ENCODE measurements around the gene MEG3.

Gene MEG3

GRCh38 chr14:100883789-100884101, 57.8 kb downstream of the MEG3 start:
- Histone ChIP-seq H3K9me3 (ENCODE audit: control insufficient read depth, low read length) (no peaks in the 10 kb centered on the region), H3K4me3 (ENCODE audit: low read depth, low read length) (no peak overlapping the region), H3K27ac (no peak overlapping the region), H3K79me2 (no peaks in the 10 kb centered on the region), H2AFZ (no peak overlapping the region), H3K4me1 (no peaks in the 10 kb centered on the region), H3K4me2 (ENCODE audit: low read length) (no peak overlapping the region), H3K27me3 (ENCODE audit: control insufficient read depth, insufficient read depth, low read length) (no peaks in the 10 kb centered on the region), H3K36me3 (ENCODE audit: control insufficient read depth, insufficient read depth, low read length) (no peaks in the 10 kb centered on the region), H3K9ac (no peak overlapping the region)
- no peak for TF ChIP-seq CTCF (IDR thresholded peaks at IDR 0.05)

DNA sequence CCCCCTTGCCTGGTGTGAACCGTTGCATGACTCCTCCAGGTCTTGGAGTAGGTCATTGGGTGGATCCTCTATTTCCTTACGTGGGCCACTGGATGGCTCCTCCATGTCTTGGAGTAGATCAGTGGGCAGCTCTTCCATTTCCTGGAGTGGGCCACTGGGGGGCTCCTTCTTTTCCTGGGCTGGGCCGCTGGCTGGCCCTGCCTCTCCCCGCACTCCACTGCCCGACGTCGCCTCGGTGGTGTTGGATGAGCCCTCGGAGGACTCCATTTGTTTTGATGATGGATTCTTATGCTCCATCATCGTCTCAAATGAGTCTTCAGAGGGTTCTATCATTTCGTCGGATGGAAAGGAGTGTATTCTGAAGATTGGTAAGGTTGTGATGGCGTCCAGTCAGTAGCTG, 58.5 kb downstream of the MEG3 start:
- Histone ChIP-seq H3K27ac (no peak overlapping the region), H3K36me3 (ENCODE audit: control insufficient read depth, insufficient read depth, low read length) (no peaks in the 10 kb centered on the region), H3K4me2 (ENCODE audit: low read length) (no peak overlapping the region), H2AFZ (no peak overlapping the region), H3K9ac (no peak overlapping the region), H3K9me3 (ENCODE audit: control insufficient read depth, low read length) (no peaks in the 10 kb centered on the region), H3K27me3 (ENCODE audit: control insufficient read depth, insufficient read depth, low read length) (no peaks in the 10 kb centered on the region), H3K4me3 (ENCODE audit: low read depth, low read length) (no peak overlapping the region), H3K79me2 (no peaks in the 10 kb centered on the region), H3K4me1 (no peaks in the 10 kb centered on the region)
- TF ChIP-seq CTCF (IDR thresholded peaks at IDR 0.05), result no peak

- H3K79me2 ChIP-seq, result no peaks in the 10 kb centered on the region
- H3K4me1 ChIP-seq, result no peaks in the 10 kb centered on the region
- H3K9ac ChIP-seq, result no peak overlapping the region
- H3K27me3 ChIP-seq (ENCODE audit: control insufficient read depth, insufficient read depth, low read length), result no peaks in the 10 kb centered on the region
- no peaks in the 10 kb centered on the region for H3K9me3 ChIP-seq (ENCODE audit: control insufficient read depth, low read length)
- TF ChIP-seq CTCF (IDR thresholded peaks at IDR 0.05), result no peak
- no peak overlapping the region for H2AFZ ChIP-seq
- H3K4me2 ChIP-seq (ENCODE audit: low read length), result no peak overlapping the region
- H3K36me3 ChIP-seq (ENCODE audit: control insufficient read depth, insufficient read depth, low read length), result no peaks in the 10 kb centered on the region
- H3K4me3 ChIP-seq (ENCODE audit: low read depth, low read length), result no peak overlapping the region
- H3K27ac ChIP-seq, result no peak overlapping the region
Measured at GRCh38 chr14:100885196-100885595, 59.3 kb downstream of the MEG3 start.

- Histone ChIP-seq H2AFZ (no peak overlapping the region), H3K79me2 (no peaks in the 10 kb centered on the region), H3K27me3 (ENCODE audit: control insufficient read depth, insufficient read depth, low read length) (no peaks in the 10 kb centered on the region), H3K27ac (no peak overlapping the region), H3K9ac (no peak overlapping the region), H3K9me3 (ENCODE audit: control insufficient read depth, low read length) (no peaks in the 10 kb centered on the region), H3K36me3 (ENCODE audit: control insufficient read depth, insufficient read depth, low read length) (no peaks in the 10 kb centered on the region), H3K4me3 (ENCODE audit: low read depth, low read length) (no peak overlapping the region), H3K4me1 (no peaks in the 10 kb centered on the region), H3K4me2 (ENCODE audit: low read length) (no peak overlapping the region)
- no peak for TF ChIP-seq CTCF (IDR thresholded peaks at IDR 0.05)
Measured at GRCh38 chr14:100885617-100886016, 59.7 kb downstream of the MEG3 start.

DNA sequence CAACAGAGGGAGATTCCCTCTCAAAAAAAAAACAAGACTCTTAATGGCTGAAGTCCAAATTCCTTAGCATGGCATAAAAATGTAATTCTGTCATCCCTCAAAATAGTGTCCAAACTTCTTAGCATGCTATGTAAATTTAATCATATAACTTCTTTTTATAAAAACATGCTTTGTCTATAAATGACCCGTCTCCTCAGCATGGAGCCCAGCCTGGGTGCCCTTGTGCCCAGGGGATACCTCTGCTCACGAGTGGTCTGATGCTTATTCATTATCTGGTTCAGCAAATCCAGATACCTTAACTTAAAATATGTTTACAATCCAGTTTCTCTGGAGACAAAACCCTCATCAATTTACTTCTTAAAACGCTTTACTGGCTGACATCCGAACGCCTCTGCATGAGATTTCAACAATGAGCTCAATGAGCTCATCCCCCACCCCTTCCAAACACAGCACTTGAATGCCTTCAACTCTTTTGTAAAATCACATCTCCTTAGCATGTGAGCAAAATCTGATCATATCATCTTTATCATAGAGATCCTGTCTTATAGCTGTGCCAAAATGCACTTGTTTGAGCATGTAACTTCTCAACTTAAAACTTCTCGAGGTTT, 61.9 kb downstream of the MEG3 start:
- TF ChIP-seq CTCF (IDR thresholded peaks at IDR 0.05), result no peak
- no peaks in the 10 kb centered on the region for H3K36me3 ChIP-seq (ENCODE audit: control insufficient read depth, insufficient read depth, low read length)
- no peaks in the 10 kb centered on the region for H3K9me3 ChIP-seq (ENCODE audit: control insufficient read depth, low read length)
- no peaks in the 10 kb centered on the region for H3K27me3 ChIP-seq (ENCODE audit: control insufficient read depth, insufficient read depth, low read length)
- H3K27ac ChIP-seq, result no peak overlapping the region
- no peak overlapping the region for H2AFZ ChIP-seq
- H3K9ac ChIP-seq, result no peak overlapping the region
- H3K4me2 ChIP-seq (ENCODE audit: low read length), result no peak overlapping the region
- no peak overlapping the region for H3K4me3 ChIP-seq (ENCODE audit: low read depth, low read length)
- H3K79me2 ChIP-seq, result no peaks in the 10 kb centered on the region
- no peaks in the 10 kb centered on the region for H3K4me1 ChIP-seq
